Measurements from ENCODE around the gene TKTL1.

TKTL1 gene

DNA sequence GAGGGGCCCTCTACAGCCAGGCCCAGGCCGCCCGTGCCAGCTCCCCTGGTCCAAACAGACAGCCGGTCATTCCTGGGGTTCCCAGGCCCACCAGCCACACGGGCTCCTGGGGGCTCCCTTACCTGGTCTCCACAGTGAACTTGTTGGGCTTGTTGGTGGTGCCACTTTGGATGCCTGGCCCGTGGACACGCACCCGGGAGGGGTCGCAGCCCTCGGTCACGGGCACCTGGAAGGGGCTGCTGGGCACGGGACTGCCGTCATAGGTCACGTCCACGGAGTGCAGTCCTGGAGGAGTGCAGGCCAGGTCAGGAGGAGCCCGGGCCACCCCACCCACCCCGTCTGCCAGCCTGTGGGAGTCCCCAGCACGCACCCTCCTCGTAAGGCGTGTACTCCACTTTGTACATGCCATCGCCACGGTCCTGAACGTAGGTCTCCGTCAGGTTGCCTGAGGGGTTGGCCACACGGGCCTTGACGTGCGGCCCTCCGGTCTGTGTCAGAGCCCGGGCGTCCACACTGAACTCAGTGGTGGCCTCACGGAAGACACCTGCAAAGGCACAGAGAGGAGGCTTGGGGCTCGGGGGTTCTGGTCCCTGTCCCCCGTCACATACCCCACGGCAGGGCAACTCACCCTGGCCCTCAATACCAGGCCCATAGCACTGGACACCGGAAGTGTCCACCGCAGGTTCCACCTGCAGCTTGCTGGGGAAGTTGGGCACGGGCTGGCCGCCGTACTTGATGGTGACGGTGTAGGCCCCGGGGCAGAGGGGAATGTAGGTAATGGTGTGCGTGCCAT, 64.0 kb downstream of the TKTL1 start:
- in situ Hi-C loops (cut with MboI; ENCODE audit: low sequenced_read_pairs), result no loop called here

DNA sequence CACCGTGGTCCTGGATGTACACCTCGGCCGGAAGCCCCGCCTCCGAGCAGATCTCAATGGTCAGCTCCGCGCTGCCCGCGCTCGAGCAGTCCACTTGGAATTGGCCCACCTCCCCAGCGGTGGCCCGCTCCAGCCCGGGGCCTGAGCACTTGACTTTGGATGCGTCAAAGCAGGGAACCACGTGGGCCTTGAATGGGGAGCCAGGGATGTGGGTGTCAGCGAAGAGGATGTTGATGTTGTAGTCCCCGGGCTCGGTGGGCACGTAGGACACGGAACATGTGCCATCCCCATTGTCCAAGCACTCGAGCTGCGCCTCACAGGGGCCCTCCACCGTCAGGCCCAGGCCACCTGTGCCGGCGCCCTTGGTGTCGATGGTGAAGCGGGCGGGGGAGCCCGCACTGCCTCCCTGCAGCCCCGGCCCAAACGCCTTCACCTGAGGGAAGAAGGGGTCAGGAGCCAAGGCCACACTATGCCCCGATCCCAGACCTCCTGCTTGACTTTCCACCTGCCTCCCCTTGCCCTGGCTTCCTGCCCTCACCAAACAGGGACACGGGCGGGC, 64.6 kb downstream of the TKTL1 start:
- in situ Hi-C loops (cut with MboI; ENCODE audit: low sequenced_read_pairs), result no loop called here

DNA sequence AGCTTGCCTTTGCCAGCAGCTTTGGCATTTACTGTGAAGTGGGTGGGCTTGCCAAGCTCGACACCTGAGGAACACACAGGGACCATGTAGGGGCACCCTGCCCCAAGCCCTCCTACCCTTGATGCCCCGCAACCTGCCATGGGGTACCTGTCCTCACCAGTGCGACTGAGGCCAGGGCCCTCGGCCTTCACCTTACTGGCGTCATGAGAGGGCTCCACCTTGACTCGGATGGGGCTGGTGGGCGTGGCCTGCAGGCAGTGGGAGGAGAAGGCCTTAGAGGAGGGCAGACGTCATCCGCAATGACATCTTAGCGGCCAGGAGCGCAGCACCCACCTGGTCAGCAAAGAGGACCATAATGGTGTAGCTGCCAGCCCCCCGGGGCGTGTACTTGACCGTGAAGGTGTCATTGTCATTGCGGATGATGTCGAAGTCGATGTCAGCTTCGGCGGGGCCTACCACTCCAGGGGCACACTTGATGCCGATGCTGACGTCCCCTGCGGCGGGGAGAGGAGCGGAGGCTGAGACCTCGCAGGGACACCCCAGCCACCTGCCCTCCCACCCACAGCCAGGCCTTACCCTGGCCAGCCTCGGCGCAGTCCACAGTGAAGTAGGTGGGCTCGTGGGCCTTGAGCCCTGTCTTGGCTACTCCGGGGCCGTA, 66.6 kb downstream of the TKTL1 start:
- in situ Hi-C loops (cut with MboI; ENCODE audit: low sequenced_read_pairs), result no loop called here

DNA sequence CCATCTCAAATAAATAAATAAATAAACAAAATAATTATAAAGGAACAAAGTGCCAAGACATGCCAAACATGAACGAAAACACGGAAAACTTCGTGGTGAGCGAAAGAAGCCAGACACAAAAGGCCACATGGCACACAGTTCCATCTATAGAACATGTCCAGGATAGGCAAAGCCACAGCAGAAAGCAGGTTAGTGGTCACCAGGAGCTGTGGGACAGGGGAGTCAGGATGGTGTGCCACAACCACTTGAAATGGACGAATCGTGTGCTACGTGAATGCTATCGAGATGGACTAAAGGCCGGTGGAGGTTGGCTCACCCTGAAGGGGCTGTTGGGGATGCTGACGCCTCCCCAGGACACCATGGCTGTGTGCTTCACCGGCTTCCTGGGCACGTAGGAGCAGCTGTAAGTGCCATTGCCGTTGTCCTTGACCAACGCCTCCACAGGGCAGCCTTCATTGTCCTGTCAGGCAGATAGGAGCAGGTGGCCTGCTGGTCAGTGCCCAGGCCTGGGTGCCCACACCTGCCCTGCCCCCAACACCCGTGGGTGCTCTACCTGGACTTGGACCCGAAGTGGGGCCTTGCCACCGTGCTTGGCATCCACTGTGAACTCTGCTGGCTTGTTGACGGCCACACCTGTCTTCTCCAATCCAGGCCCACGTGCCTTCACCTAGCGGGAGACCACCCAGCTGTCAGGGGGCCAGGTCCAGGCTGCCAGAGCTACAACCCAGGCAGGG, 68.3 kb downstream of the TKTL1 start:
- in situ Hi-C loops (cut with MboI; ENCODE audit: low sequenced_read_pairs), result no loop called here

DNA sequence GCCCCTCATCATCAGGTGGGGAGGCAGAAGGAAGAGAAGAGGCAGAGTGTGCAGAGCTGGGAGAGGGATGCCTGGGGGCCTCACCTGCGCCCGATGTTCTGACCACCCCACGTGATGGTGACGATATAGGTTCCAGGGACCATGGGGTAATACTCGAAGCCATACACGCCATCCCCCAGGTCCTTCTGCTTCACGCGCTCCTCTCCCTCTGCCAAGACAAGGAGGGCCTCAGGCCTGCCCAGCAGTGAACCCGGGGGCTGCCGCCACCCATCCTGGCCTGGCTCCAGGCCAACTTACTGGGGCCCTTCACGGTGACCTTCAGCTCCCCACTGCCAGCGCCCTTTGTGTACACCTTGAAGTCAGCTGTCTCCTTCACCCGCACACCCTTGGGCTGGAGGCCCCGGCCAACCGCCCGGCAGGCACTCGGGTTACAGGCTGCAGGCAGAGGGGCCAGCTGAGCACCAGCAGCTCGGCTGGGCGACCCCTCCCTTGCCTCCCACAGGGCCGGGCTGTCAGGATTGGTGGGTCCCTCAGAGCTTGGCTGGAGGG, 69.5 kb downstream of the TKTL1 start:
- in situ Hi-C loops (cut with MboI; ENCODE audit: low sequenced_read_pairs), result no loop called here

DNA sequence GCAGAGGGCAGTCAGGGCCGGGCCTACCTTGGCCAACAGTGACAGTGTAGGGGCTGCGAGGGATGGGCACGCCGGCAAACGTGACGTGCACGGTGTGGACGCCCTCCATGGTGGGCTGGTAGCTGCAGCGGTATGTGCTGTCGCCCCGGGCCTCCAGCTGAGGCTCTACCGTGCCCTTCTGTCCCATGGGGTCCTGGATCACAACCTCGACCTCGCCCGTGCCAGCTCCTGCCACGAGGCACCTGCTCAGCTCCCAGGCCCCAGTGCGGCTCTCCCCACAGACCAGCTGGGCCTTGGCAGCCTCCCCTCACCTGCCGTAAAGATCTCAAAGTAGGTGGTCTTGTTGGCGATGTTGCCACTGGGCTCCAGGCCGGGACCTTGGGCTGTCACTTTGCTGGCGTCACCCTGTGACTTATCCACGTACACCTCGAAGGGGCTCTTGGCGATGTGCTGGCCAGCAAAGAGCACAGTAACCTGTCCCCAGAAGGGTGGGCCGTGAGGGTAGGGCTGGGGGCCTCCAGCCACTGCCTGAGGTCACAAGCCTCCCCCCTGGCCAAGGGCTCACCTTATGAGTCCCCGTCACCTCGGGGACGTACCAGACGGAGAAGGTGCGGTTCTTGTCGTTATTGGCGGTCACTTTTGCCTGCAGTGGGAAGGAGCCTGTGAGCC, 70.5 kb downstream of the TKTL1 start:
- in situ Hi-C loops (cut with MboI; ENCODE audit: low sequenced_read_pairs), result no loop called here

DNA sequence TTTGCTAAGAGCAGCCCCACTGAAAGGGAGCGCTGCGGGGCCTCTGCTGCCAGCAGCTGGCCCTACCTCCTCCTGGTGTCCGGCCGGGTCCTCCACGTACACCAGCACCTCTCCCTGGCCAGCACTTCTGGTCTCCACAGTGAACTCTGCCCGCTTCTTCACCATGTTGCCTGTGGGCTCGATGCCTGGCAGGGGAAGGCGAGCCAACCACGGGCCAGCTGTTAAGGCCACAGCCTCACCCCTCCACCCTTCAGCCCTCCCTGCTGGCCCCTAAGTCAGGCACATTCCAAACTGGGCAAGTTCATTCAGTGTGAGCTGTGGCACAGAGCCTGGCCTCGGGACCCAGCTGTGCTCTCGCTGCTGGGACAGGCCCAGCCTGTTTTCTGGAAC, 71.1 kb downstream of the TKTL1 start:
- in situ Hi-C loops (cut with MboI; ENCODE audit: low sequenced_read_pairs), result no loop called here

DNA sequence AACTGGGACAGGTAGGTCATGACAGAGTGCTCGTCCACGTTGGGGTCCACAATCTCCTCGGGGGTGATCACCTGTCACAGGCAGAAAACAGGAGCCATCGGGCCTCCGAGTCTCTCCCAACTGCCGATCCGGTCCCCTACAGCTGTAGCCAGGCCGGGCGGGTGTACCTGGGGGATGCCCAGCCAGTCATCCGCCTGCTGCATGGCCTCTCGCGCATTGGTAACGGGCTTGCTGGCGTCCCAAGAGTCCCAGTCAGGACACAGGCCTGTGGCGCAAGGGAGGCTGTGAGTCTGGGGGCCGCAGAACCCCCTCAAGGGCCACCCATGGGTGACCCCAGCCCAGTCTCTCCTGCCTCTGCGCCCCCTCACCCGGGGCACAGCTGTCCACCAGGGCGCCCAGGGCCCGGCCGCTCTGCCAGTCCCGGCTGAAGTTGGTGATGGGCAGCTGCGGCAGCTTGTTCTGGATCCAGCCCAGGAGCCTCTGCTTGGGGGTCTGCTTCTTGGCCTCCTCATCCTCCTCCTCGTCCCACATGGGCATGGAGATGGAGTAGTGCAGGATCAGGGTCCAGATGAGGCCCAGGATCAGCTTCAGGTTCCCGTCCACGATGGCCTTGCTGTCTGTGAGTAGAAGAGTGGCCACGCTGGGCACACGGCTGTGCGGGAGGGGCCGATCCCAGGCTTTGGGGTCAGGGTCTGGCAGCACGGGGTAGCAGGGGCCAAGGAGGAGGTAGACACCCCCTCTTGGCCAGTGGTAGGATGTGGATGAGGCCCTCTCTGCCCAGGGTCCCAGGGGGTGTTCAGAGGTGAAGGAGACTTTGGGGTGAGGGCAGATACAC, 72.1 kb downstream of the TKTL1 start:
- in situ Hi-C loops (cut with MboI; ENCODE audit: low sequenced_read_pairs), result no loop called here

DNA sequence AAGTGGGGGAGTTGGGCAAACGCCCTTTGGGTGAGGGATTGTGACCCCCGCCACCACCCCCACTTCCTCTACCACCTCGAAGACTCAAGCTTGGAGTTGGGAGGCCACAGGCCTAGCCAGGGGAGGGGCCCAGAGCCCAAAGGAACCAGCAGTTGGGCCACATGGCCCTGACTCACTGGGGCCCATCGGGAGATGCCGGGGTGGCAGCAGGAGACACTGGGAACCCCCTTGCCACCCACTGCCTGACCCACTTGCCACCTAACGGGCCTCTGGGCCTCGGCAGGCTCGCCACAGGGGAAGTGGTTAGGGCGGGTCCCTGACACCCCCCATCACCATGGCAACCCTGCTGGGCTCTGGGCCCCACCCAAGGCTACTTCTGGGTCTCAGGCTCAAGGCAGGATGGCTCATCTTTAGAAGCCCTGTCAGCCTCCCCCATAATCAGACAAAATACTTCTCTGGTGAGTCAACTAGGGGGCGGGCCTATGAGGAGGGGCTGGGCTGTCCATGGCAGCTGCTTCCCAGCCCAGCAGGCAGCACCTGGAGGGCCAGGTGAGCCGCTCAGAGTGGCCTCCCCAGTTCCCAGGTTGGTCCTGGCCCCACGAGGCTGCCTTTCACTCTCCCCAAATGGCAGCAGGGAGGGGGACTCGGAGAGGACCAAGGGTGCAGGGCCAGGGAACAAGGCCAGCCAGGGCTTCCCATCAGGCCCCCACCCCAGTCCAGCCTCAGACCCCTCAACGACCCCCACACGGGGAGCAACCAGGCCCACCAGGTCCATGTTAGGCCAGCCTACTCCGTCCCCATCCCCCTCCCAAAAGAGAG, 73.2 kb downstream of the TKTL1 start:
- in situ Hi-C loops (cut with MboI; ENCODE audit: low sequenced_read_pairs), result no loop called here

DNA sequence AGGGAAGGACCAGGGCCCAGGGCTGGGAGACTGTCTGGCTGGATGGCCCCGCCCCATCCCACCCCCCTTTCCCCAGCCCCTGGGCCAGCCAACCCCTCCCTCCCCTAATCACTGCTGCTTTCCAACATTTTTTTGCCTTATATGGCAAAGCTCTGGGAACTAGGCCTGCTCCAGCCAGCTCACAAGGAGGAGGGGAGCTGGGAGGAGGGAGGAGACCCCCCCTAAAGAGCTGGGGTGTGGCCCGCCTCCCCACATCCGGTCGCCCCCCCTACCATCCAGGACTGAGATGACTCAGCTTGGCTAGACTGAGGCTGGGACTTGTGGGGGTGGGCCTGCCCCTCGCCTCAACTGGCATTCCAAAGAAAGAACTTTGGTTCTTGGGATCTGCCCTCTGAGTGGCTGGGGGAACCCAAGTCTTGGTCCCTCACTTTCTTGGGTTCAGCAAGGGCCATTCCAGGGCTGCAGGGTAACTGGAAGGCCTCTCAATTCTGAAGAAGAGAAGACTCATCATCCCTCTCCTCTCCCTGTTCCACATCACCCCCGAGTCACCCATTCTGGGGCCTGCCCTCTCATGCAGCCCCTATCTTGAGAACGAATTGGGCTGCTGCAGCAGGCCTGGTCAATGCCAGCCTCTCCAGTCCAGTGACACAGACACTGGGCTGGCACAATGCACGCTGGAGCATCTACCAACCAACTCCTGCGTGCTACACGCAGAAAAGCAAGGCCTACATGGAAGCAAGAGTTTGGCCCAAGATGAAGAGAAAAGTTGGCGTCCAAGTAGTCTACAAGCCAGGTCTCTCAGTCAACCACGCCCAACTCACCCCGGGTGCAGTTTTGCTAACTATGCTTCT, 74.1 kb downstream of the TKTL1 start:
- in situ Hi-C loops (cut with MboI; ENCODE audit: low sequenced_read_pairs), result no loop called here

DNA sequence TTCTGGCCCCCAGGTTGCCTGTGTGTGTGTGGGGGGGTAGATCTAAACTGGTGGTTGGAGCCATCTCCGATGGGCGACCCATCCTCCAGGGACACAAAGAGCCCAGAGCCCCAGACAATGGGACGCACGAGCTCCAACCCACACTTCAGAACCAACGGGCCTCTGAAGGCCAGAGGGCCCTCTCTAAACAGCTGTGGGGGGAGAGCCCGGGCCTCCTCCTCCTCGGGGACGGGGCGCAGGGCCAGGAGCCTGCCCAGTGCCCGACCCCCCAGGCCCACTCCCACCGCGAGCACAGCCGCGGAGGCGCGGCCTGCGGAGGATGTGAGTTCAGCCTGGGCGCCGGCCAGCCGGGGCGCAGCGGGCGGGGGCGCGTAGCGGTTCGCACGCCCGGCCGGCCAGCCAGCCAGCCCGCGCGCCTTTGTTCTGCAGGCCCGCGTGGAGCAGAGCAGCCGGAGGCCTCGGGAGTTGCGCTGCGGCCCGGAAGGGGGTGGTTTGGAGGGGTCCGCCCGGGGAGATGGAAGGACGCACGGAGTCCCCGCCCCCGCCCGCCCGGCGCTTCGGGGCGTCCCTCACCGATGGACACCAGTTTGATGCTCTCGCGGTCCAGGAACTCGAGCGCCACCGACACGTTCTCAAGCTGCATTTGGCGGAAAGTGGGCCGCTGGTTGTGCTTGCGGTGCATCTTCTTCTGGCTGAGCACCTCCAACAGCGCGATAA, 74.9 kb downstream of the TKTL1 start:
- in situ Hi-C loops (cut with MboI; ENCODE audit: low sequenced_read_pairs), result no loop called here

DNA sequence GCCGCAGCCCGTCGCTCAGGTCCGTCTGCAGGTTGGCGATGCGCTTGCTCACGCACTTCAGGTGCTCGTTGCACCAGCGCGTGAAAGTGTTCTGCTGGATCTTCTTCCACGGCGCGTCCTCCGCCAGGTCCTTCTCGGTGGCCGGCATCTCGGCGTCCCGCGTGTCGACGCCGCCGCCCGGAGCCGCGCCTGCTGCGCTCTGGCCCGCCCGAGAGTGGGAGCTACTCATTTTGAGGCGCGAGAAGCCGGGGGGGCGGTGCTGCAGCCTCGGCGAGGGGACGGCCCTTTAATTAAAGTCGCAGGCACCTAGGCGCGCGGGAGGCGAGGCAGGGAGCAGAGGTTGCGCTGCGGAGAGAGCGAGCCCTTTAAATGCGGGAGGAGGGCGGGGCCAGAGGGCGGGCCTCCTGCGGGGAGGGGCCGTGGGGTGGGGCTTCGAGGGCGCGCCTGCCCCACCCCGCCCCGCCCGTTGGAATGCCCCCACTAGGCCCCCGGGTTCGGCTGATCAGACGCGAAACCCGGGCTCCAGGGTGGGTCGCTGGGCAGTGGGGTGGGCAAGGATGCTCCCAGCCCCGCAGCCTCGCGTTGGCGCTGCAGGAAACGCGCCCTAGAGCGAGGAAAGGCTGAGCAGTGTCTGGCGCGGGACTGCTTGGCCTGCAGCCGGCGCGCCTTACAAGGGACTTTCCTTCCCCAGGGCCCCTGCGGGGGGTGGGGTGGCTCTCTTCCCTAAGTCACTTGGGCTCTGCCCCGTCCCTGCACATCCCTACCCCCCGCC, 75.6 kb downstream of the TKTL1 start:
- in situ Hi-C loops (cut with MboI; ENCODE audit: low sequenced_read_pairs), result no loop called here

DNA sequence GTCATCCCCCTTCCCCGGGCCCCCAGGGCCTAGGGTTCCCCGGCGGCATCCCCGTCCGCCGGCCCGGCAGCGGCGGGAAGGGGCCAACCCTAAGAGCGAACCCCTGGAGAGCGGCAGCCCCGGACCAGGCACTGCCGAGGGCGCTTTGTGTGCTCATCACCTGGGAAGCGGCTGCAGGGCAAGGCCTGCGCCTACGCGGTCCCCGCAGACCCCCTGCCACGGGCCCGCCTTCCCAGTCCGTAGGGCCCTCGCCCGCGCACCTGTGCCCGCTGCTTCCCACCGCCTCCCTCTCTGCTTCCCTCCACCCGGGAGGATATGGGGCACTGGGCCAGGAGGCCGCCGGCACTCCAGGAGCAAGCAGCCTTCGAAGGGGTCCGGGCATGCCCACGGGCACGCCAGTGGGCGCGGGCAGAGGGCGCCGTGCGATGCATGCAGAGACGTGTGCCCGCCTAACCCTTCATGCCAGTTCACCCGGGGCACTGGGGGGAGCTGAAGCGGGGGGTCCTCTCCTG, 76.2 kb downstream of the TKTL1 start:
- in situ Hi-C loops (cut with MboI; ENCODE audit: low sequenced_read_pairs), result no loop called here

DNA sequence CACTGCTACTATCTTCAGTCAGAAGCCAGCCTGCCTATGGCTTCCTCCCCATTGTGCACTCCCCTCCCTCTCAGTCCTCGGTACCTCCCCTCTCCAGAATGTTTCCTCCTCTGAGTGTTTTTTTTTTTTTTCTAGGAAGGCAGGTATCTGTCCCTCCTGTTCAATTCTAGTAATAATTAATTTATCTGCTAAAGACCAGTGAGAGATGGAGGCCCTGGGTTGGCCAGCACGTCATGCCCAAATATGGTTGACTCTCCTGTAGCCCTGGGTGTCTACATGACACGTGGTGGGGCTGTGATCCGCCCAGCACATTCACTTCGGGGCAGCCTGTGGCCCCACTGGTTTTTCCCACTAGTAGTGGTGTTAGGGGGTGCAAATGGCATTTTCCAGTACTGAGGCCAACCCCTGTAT, 77.0 kb downstream of the TKTL1 start:
- in situ Hi-C loops (cut with MboI; ENCODE audit: low sequenced_read_pairs), result no loop called here

DNA sequence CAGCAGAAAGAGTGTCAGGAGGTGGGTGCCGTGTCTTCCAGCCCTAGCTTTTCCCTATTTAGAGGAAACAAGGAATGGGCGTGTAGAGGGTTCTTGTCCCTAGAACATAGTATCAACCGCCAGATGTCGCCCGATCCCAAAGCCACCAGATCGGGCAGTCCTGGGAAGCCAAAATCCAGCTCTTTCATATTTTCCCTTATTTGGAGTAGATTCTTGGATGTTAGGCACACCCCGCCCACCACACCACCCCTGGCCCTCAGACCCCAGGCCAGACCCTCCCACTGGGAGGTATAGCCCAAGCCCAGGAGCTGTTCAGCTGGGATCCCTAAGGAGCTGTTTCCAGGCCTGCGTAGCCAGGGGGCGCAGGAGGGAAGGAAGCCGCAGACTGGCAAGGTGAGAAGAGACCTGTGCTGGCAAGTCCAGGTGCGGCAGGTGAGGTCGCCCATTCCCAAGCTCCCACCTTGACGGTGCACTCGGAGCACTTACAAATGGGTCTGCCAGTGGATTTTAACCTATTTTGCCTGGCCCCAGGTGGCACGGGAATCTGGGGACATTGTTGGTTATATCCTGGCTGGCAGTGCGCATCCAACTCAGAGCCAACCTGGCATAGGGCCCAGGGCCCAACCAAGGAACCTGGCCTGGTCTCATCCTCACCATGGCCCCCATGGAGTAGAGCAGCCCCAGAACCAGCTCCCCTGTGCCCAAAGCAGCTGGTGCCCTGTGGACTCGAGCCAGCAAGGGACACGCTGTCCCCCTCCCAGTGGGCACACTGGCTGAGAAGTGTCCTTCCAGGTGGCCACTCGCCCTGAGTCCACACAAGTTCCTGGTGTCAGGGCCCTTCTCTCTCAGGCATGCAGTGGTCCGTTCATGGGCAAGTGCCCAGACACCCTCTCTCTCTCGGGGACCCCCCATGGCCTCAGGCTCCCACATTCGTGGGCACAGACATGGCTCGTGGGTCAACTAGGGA, 78.0 kb downstream of the TKTL1 start:
- in situ Hi-C loops (cut with MboI; ENCODE audit: low sequenced_read_pairs), result no loop called here

Measured in HL-60/S4 (cell line).